ENCODE data around the gene OR5D16.
"Not testable (repeated sequence)": the region's sequence is repeated elsewhere in the genome, so short reads cannot be mapped to it uniquely, and the experiment has no call there.

Gene OR5D16

DNA sequence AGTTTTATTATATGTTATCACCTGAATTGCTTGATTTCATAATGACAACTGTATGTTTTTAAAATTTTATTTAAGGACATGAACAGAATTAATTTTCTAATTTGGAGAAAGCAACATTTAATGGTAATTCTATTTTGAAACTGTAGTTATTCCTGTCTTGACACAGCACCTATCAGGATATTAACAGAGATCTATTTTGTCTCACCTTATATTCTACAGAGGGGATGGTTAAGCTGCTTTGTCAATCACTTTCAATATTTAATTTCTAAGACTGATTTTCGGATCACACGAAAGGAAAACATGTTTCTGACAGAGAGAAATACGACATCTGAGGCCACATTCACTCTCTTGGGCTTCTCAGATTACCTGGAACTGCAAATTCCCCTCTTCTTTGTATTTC is at the start of gene OR5D16:
OR5D16 (plus strand) TSS at position 301 of the 400 bp plus-strand sequence; CDS start at position 301, 0 bp downstream.
- no peak for DNase-seq (ENCODE audit: low spot score)

DNA sequence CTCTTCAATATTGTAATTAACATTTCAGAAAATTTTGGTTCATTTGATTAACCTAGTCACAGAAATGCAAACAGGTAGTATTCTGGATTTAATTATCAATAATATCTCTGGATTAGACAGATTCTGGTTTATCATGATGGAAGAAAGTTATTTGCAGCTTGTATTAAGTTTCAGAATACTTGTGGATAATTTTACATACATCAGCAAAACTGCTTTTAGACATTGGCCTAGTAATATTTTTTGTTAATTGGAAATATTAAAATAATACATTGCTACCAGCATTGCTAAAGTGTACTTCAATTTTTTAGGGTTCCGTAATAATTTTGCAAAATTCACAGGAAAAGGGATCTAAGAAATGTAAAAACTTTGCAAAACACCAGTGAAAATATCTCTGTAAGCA is 46.9 kb upstream of the OR5D16 start:
- DNase-seq (ENCODE audit: low spot score) = no peak

DNA sequence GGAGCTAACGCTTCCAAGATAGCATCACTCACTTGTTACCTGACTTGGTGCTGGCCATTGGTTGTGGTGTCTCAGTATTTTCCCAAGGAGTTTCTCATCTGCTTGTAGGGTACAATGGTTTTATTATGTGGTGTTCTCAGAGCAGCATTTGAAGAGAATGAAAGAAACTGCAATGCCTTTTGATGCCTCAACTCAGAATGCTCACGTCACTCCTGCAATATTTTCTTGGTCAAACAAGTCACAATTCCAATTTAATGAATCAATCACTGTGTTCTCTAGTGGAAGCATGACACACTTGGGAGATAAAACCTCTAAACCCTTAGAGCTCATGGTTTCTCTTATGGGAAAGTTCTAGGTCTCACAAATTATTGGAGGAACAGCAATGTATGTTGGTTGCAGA is 45.2 kb upstream of the OR5D16 start:
- no peak for DNase-seq (ENCODE audit: low spot score)

DNA sequence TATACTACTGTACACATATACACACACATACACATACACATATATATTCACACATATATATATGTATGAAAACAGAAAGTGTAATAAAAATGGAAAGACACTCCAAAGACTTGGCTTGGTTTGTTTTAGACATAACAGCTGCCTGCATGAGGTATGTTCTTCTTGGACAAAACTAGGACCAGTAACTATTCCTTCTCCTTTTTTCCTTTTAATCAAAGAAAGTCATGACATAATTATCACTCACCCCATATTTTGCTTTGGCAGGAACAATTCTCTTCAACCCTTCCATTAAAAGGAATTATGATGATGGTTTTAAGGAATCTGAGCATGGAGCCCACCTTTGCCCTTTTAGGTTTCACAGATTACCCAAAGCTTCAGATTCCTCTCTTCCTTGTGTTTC is 43.3 kb upstream of the OR5D16 start, which contains the start of gene OR5D14:
OR5D14 (plus strand) TSS at position 301 of the 400 bp plus-strand sequence; CDS start at position 301, 0 bp downstream.
- DNase-seq (ENCODE audit: low spot score) = no peak

DNA sequence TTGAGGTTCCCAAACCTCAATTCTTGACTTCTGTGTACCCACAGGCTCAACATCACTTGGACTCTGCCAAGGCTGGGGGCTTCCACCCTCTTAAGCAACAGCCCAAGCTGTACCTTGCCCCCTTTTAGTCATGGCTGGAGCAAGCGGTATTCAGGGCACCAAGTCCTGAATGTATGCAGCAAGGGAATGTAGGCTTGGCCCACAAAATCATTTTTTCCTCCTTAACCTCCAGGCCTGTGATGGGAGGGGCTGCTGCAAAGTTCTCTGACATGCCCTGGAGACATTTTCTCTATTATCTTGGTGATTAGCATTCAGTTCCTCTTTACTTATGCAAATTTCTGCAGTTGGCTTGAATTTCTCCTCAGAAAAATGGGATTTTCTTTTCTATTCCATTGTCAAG is 32.3 kb upstream of the OR5D16 start:
- no peak for DNase-seq (ENCODE audit: low spot score)

DNA sequence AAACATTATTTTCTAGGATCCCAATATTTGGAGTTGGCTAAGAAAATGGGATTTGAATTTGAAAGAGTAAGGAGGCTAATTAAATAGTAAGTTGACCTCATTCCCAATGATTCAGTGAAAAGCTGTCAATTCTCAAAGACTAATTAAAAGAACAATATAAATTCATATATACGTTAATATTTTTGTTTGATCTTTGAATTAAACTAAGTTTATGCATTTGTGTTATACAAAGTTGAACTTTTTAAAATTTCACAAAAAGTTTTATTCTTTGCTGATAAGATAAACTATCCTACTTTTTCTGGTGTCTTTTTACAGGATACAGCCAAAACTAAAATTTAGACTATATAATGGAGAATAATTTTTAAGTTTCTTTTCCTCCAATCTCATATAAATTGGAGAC is 27.5 kb upstream of the OR5D16 start, which contains the start of gene OR5L1:
OR5L1 (plus strand) TSS at position 301 of the 400 bp plus-strand sequence. CDS start 100 bp downstream, outside the sequence.
- no peak for DNase-seq (ENCODE audit: low spot score)

DNA sequence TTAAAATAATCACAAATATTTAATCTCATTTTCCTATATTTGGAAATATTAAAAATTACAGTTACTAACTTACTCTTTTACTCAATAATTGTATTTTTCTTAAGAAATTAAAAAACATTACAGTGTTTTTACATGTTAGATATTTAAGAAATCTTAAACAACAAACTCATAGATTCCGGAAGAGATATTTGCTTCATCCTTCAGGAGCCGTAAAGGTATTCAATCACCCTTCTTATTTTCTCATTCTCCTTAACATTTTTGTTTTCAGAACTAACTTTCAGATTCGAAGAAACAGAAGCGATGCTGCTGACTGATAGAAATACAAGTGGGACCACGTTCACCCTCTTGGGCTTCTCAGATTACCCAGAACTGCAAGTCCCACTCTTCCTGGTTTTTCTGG is 19.2 kb upstream of the OR5D16 start, which contains the start of gene OR5D18:
OR5D18 (plus strand) TSS at position 301 of the 400 bp plus-strand sequence; CDS start at position 301, 0 bp downstream.
- no peak for DNase-seq (ENCODE audit: low spot score)

DNA sequence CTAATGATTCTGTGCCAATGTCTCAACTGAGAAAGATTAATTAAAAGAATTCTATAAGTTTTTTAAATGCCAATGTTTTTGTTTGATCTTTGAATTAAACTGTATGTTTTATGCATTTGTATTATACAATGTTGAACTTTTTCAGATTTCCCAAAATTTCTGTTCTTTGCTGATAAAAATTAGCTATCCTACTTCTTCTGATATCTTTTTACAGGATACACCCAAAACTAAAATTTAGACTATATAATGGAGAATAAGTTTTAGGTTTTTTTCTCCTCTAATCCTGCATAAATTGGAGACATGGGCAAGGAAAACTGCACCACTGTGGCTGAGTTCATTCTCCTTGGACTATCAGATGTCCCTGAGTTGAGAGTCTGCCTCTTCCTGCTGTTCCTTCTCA is 11.6 kb upstream of the OR5D16 start, which contains the start of gene OR5L2:
OR5L2 (plus strand) TSS at position 301 of the 400 bp plus-strand sequence; CDS start at position 301, 0 bp downstream.
- DNase-seq (ENCODE audit: low spot score) = no peak

DNA sequence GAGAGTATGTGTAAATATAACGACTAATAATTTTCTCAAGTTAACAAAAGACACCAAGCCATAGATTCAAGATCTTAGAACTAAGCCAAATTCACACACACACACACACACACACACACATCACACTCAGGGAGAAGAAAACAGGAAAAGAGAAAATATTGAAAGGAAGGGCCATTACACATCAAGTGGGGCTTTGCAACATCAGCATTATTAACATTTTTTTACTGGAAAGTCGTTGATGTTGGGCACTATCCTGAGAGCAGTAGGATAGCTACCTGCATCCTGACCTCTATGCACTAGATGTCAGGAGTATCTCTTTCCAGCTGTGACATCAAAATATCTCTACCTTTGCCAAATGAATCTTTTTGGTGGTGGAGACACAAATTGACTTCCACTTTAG is 8.9 kb downstream of the OR5D16 start:
- no peak for DNase-seq (ENCODE audit: low spot score)

DNA sequence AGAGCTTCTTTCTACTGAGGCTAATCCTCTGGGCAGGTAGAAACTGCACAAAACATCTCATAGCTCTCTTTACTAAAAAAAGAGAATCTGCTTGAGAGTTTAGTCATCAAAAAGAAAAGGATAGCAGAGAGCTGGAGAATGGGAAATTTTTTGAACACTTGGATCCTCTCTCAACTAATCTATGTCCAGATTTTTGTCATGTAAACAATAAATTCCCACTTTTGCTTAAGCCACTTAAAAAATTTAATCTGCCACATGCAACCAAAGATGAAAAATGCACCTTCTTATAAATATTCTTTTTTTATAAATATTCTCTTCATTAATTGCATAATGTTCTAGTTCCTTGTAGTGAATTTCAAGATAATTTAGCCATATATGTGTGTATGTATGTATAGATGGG is 10.5 kb downstream of the OR5D16 start:
- no peak for DNase-seq (ENCODE audit: low spot score)

DNA sequence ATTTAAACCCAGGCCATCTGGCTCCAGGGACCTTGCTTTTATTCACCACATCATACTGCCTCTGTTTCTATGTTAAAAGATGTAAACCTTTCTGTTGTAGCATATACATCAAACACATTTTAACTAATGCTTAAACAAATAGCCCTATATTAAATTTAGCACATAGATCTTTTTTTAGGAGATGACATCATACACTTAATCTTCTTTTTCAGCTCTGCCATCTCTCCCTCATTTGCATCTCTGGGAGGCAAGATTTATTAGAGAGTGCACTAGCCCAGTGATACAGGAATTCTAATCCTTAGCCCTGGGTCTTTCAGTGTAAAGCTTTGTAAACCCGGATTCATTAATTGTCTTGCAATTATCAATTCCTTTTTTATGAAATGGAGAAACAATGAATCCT is 13.6 kb downstream of the OR5D16 start:
- no peak for DNase-seq (ENCODE audit: low spot score)

DNA sequence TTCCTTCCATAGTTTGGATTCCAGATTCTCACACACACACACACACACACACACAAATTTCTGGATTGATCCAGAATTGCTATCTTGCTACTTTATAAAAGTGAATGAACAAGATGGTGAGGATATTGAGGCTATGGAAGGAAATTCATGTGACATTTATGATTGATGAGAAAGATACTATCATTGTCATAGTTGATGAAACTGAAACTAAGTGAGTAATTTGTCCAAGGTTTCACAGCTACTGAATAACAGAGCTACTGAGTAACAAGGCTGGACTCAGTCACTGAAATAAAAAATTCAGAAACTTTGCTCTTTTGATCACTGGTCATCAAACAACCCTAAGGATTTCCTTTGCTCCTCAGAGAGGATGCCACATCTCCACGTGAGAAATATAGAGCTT is 16.2 kb downstream of the OR5D16 start:
- no peak for DNase-seq (ENCODE audit: low spot score)

DNA sequence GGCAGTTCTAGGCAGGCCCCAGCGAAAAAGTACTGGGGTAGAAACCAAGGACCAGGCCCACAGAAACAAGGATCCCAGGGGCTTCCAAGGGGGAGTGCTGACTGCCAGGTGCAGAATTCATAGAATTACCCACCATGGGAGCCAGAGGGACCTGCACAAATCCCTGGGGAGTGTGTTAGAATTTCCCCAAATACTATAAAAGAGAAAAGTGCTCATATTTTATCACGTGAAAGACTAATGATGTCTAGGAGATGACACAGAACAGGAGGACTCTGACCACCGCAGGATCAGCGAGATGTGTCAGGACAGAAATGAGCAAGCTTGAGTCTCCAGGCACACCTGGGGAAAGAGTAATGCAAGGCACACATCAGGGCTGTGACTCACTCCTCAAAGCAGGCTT is 28.8 kb downstream of the OR5D16 start:
- not testable (repeated sequence) for DNase-seq (ENCODE audit: low spot score)

DNA sequence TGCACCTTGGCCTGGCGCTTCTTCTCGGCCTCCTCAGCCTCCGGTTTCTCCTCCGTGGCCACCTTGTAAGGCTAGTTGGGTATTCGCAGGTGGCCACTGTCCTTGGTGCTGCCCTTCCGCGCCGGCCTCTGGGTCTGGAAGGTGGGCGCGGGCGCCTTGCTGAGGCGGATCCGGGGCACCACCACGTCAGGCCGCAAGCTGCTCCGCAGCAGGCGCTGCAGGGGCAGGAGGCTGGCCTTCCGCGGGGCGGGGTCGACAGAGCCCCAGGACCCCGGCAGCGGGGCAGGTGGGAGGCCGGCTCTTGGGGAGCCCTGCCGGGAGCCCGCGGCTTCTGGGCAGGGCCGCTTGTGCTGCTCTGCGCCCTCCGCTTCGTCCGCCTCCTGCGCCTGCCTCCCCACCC is 34.2 kb downstream of the OR5D16 start:
- DNase-seq (ENCODE audit: low spot score) = not testable (repeated sequence)

DNA sequence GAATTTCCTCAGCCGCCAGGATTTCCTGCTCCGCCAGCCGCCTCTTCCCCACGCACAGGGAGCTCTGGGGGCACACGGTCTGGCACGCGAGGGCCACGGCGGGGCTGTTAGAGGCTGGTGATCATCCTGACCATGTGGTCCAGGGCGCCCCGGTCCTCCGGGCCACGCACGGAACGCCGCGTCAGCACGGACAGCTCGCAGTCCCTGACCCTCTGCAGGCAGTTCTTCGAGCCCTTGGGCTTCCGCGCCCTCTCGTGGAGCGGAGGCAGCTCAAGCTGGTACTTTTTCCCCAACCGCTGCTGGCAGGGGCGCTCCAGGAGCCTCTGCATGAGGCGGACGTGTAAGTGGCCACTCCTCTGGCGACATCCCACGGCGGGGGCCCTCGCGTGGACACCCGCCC is 34.6 kb downstream of the OR5D16 start:
- DNase-seq (ENCODE audit: low spot score) = not testable (repeated sequence)

DNA sequence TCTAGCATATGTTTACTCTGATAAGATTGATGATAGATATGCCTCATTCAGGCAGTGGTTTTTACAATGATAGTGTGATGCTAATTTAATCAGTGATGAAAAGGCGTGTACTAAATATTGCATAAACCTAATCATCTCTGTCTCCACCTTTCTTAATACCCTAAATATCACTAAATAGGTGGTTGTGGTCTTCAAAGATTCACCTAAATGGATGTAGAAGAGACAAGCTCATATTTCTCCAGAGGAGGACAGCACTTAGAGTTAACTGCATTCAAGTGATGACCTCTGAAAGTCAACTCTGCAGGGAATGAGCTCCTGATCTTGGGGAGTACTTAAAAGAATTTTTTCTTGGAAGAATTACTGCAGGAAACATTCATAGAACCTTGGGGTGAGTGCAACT is 44.4 kb downstream of the OR5D16 start, which contains the start of gene TRIM51:
TRIM51 (plus strand) TSS at position 301 of the 400 bp plus-strand sequence. CDS start 2,132 bp downstream, outside the sequence.
- DNase-seq (ENCODE audit: low spot score) = not testable (repeated sequence)

DNA sequence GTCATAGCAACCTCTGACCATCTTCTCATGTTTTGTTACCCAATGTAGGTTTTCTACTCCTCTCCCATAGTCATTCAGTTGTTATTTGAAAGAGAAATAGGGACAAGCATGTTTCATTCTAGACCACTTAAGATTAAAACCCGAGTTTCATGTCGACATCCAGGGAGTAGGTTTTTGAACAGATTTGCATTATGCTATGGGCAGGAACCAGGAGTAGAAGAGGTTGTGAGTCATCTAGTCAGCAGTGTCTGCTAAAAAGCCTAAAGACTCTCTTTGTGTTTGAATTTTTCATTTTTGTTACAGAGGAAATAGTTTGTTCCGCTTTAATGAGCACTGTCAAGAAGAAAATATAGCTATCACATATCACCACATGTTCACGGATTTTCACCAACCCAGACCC is 46.4 kb downstream of the OR5D16 start:
- DNase-seq (ENCODE audit: low spot score) = not testable (repeated sequence)

DNA sequence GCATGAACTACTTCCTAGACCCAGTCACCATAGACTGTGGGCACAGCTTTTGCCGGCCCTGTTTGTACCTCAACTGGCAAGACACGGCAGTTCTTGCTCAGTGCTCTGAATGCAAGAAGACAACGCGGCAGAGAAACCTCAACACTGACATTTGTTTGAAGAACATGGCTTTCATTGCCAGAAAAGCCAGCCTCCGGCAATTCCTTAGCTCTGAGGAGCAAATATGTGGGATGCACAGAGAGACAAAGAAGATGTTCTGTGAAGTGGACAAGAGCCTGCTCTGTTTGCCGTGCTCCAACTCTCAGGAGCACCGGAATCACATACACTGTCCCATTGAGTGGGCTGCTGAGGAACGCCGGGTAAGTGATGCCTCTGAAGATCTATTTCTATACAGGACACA is 46.9 kb downstream of the OR5D16 start:
- not testable (repeated sequence) for DNase-seq (ENCODE audit: low spot score)

Data from GM03348 (cell line).